HepG2 (cell line): ENCODE results near the gene VWA7. TPM values are rescaled to one million over a fixed set of nuclear protein-coding genes. Genes with fewer than 3 reads are reported as not detected.
A peak's percentile ranks its signal among the peaks of the same experiment; 100 is the strongest.

Experiments
- ADNP ChIP-seq: sonication (generic); formaldehyde crosslinking; IDR thresholded peaks from 2 replicates; pipeline ENCODE4 v1.4.0; 2020; ENCODE audit warnings: missing genetic modification reagents
- AHR ChIP-seq: IDR thresholded peaks from 2 replicates; pipeline ENCODE4 v1.6.1; 2018; ENCODE audit warnings: missing genetic modification reagents, missing compliant biosample characterization
- CEBPZ ChIP-seq: IDR thresholded peaks from 2 replicates; pipeline ENCODE4 v1.6.1; 2012; ENCODE audit warnings: low read length, improper control_type of control experiment
- E2F1 ChIP-seq: sonication (generic); formaldehyde crosslinking; IDR thresholded peaks from 2 replicates; pipeline ENCODE4 v1.5.0; 2020; ENCODE audit warnings: missing genetic modification reagents
- HNF4G ChIP-seq, 2 experiments: sonication (generic) in 1 of 2; formaldehyde crosslinking in 1 of 2; IDR thresholded peaks; 2 replicates each; pipeline versions ENCODE4 v1.4.0 to v1.6.1; 2011 to 2020; ENCODE audit warnings: borderline replicate concordance in 2 of 2, low read depth in 2 of 2, mild to moderate bottlenecking in 2 of 2, low read length in 1 of 2, missing genetic modification reagents in 1 of 2, moderate library complexity in 1 of 2
- IKZF5 ChIP-seq: IDR thresholded peaks from 2 replicates; pipeline ENCODE4 v1.6.1; 2018; ENCODE audit warnings: missing genetic modification reagents, mild to moderate bottlenecking, missing compliant biosample characterization
- IRF2 ChIP-seq: IDR thresholded peaks from 2 replicates; pipeline ENCODE4 v1.6.1; 2018; ENCODE audit warnings: missing genetic modification reagents, missing compliant biosample characterization
- NR2F6 ChIP-seq, 2 experiments: IDR thresholded peaks; 2 replicates each; pipeline ENCODE4 v1.6.1; 2016; ENCODE audit warnings: antibody characterized with exemption in 1 of 2, mild to moderate bottlenecking in 1 of 2
- SMARCC2 ChIP-seq: fragments of 450-650 bp; IDR thresholded peaks from 2 replicates; pipeline ENCODE4 v1.6.1; 2017; ENCODE audit warnings: antibody characterized with exemption, mild to moderate bottlenecking
- SP2 ChIP-seq: sonication (generic); formaldehyde crosslinking; IDR thresholded peaks from 2 replicates; pipeline ENCODE4 v1.5.1; 2020; ENCODE audit warnings: mild to moderate bottlenecking, missing genetic modification reagents
- TFDP1 ChIP-seq: IDR thresholded peaks from 2 replicates; pipeline ENCODE4 v1.6.1; 2016; ENCODE audit warnings: missing compliant biosample characterization, missing genetic modification reagents, borderline replicate concordance
- ZNF414 ChIP-seq: sonication (generic); formaldehyde crosslinking; IDR thresholded peaks from 2 replicates; pipeline ENCODE4 v1.5.0; 2020; ENCODE audit warnings: missing genetic modification reagents
- ZNF644 ChIP-seq: IDR thresholded peaks from 2 replicates; pipeline ENCODE4 v1.6.1; 2016; ENCODE audit warnings: low read depth
- ZNF670 ChIP-seq: sonication (generic); formaldehyde crosslinking; IDR thresholded peaks from 2 replicates; pipeline ENCODE4 v1.8.0; 2022; ENCODE audit warnings: mild to moderate bottlenecking, missing genetic modification reagents, borderline replicate concordance
- ZNF83 ChIP-seq: sonication (generic); formaldehyde crosslinking; IDR thresholded peaks from 2 replicates; pipeline ENCODE4 v1.4.0; 2020; ENCODE audit warnings: missing genetic modification reagents, mild to moderate bottlenecking, borderline replicate concordance
- polyA plus RNA-seq, 8 experiments: library from polyadenylated mRNA; depleted of rRNA in 3 of 8; stranded (reverse) in 7 of 8; unstranded in 1 of 8; fragments of >200 nt; fragmentation: Illumina TruSeq in 4 of 8; extraction: Trizol in 4 of 8; gene quantifications; 2 replicates each; pipeline versions ENCODE4 v1.2.1 to v1.2.3, GENCODE V29; 2011 to 2016; ENCODE audit warnings: low read depth in 4 of 8, missing spikeins in 1 of 8, mixed read lengths in 1 of 8; ENCODE audit not compliant: insufficient read depth in 1 of 8
- total RNA-seq, 5 experiments: library from RNA; depleted of rRNA; stranded (reverse); fragments of >200 nt; fragmentation: Illumina TruSeq; extraction: Trizol; gene quantifications; 2 replicates each; pipeline ENCODE4 v1.2.3, GENCODE V29; 2016; ENCODE audit warnings: low read depth in 1 of 5

Gene VWA7
- total and polyA plus RNA-seq, 2 of the 13 experiments (the other 11 are each of a cell fraction or from before 2014, with no cell fraction given), result 0.86 to 3.3 TPM

GRCh38 chr6:31806470-31807272 lies 29.5 kb upstream of the VWA7 start, which contains the start of gene LSM2 (continued):
- TF ChIP-seq ZNF414 (CRISPR knock-in tag), result peak; percentile 66; the same call in 1 of the 2 replicates
- TF ChIP-seq CEBPZ, result no peak
- peak; percentile 87; the same call in 1 of the 2 replicates for TF ChIP-seq ZNF670 (CRISPR knock-in tag)
- peak; percentile 88 for TF ChIP-seq TFDP1
- TF ChIP-seq NR2F6 (IDR thresholded peaks at IDR 0.05), result 0 out of 2 replicates have a peak, but pooled peaks have one; percentile 21
- TF ChIP-seq NR2F6 (CRISPR knock-in tag; IDR thresholded peaks at IDR 0.05), result peak; percentile 73
- peak; percentile 83 for TF ChIP-seq IRF2 (CRISPR knock-in tag)
- TF ChIP-seq SMARCC2, result no peak
- no peak for TF ChIP-seq ZNF83 (CRISPR knock-in tag)
- TF ChIP-seq E2F1 (CRISPR knock-in tag), result peak; percentile 85
- peak; percentile 94 for TF ChIP-seq HNF4G (IDR thresholded peaks at IDR 0.05; ENCODE audit: borderline replicate concordance, low read depth, low read length)
- peak; percentile 91; the same call in 1 of the 2 replicates for TF ChIP-seq HNF4G (CRISPR knock-in tag; IDR thresholded peaks at IDR 0.05; ENCODE audit: borderline replicate concordance, low read depth)
- 0 out of 2 replicates have a peak, but pooled peaks have one; percentile 38 for TF ChIP-seq ADNP
- peak; percentile 81 for TF ChIP-seq AHR
- peak; percentile 69; the same call in 1 of the 2 replicates for TF ChIP-seq SP2 (CRISPR knock-in tag)
- TF ChIP-seq IKZF5 (CRISPR knock-in tag), result peak; percentile 93
- 0 out of 2 replicates have a peak, but pooled peaks have one; percentile 13 for TF ChIP-seq ZNF644 (CRISPR knock-in tag)
